ENCODE results near the gene ZNF304. TPM values are rescaled to one million over a fixed set of nuclear protein-coding genes. Genes with fewer than 3 reads are reported as not detected.
"Not testable (repeated sequence)": the region's sequence is repeated elsewhere in the genome, so short reads cannot be mapped to it uniquely, and the experiment has no call there.

The ZNF304 gene
- total RNA-seq, 1 donor from 2014 or later = 13.7 TPM

DNA sequence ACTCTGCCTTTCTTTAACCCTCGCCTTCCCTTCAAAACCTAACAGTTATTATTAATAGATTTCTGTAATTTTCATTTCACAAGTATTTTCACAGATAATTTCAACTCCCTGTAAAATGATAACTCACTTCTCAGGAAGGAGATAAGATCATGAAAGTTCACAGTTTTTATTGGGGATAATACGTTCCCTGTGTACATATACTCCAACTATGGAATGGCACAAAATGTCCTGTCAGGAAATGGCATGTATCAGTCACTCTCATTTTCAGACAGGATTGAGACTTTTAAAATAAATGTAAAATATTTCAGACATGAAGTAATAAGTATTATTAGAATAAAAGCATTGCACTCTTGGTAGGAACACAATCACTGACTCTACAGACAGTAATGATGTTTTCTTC lies 11.3 kb downstream of the ZNF304 start:
- peak overlapping the region; percentile 58 for H3K4me3 ChIP-seq (ENCODE audit: low read depth, low read length)
- no peaks in the 10 kb centered on the region for H3K27me3 ChIP-seq (ENCODE audit: control insufficient read depth, insufficient read depth, low read length)
- DNase-seq (ENCODE audit: low read depth) = no peak
- H3K36me3 ChIP-seq (ENCODE audit: control insufficient read depth, insufficient read depth, low read length) = peaks cover 6% of the 10 kb centered on the region
- FAIRE-seq = no peak
- TF ChIP-seq, protein P1, sequence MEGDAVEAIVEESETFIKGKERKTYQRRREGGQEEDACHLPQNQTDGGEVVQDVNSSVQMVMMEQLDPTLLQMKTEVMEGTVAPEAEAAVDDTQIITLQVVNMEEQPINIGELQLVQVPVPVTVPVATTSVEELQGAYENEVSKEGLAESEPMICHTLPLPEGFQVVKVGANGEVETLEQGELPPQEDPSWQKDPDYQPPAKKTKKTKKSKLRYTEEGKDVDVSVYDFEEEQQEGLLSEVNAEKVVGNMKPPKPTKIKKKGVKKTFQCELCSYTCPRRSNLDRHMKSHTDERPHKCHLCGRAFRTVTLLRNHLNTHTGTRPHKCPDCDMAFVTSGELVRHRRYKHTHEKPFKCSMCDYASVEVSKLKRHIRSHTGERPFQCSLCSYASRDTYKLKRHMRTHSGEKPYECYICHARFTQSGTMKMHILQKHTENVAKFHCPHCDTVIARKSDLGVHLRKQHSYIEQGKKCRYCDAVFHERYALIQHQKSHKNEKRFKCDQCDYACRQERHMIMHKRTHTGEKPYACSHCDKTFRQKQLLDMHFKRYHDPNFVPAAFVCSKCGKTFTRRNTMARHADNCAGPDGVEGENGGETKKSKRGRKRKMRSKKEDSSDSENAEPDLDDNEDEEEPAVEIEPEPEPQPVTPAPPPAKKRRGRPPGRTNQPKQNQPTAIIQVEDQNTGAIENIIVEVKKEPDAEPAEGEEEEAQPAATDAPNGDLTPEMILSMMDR (IDR thresholded peaks at IDR 0.05; ENCODE audit: insufficient read depth, low read length, severe bottlenecking) = no peak

- TF ChIP-seq, protein P1 (IDR thresholded peaks at IDR 0.05; ENCODE audit: insufficient read depth, low read length, severe bottlenecking) = no peak
- H3K36me3 ChIP-seq (ENCODE audit: control insufficient read depth, insufficient read depth, low read length) = peaks cover 4% of the 10 kb centered on the region
- DNase-seq (ENCODE audit: low read depth) (peak; percentile 96), FAIRE-seq (peak; percentile 97)
- H3K27me3 ChIP-seq (ENCODE audit: control insufficient read depth, insufficient read depth, low read length) = no peaks in the 10 kb centered on the region
- H3K4me3 ChIP-seq (ENCODE audit: low read depth, low read length) = peak within 1 kb of the TSS; percentile 58
Observed at GRCh38 chr19:57362997-57363687, 12.1 kb downstream of the ZNF304 start, which contains the start of the genes TRAPPC2B and ZNF547. Gene TRAPPC2B (plus strand): TSS chr19:57363551. CDS start chr19:57364834, 1,283 bp downstream. Gene ZNF547 (plus strand): TSS chr19:57363551. CDS start chr19:57368556, 5,005 bp downstream.

DNA sequence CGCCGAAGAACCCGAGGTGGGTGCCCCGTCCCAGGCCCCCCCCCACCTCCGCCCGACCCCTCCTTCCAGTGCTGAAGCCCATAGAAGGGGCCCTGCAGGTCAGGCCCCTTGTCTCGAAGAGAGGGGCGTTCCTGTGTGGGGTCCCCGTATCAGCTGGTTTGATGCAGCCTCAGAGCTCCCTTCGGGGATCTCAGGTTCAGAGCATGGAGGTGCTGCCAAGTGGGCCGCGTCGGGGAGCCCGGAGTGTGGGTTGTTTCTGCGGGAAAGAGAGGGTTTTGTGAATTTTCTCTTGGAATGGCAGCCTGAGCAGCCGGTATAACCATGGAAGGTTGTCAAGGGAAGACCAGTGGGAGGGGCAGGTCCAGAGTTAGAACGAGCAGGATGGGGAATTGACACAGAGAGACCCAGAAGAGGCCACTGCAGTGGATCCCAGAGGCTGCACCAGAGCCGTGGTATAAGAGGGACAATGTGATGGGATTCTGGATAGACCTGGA lies 12.7 kb downstream of the ZNF304 start:
- TF ChIP-seq, protein P1 (IDR thresholded peaks at IDR 0.05; ENCODE audit: insufficient read depth, low read length, severe bottlenecking) = no peak
- H3K36me3 ChIP-seq (ENCODE audit: control insufficient read depth, insufficient read depth, low read length) = peaks cover under 1% of the 10 kb centered on the region
- H3K4me3 ChIP-seq (ENCODE audit: low read depth, low read length) = peak overlapping the region; percentile 58
- no peaks in the 10 kb centered on the region for H3K27me3 ChIP-seq (ENCODE audit: control insufficient read depth, insufficient read depth, low read length)
- FAIRE-seq (no peak), DNase-seq (ENCODE audit: low read depth) (no peak)

DNA sequence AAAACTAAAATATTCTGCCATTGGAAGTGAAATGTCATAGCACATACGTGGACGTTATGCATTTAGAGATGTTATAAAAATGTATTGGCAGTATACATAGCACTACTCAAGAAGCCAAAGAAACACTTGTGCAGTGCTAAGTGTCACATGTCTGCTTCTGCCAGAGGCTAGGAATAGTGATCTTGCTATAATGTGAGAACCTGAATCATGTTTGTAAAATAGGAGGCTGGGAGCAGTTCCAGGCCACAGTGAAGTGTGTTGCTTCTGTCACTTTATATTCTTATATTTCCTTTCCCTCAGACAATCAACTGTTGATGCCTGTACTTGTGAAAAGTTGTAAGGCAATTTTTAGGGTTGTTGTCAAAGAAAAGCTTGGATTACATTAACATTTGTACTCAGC lies 15.7 kb downstream of the ZNF304 start:
- FAIRE-seq (no peak), DNase-seq (ENCODE audit: low read depth) (no peak)
- Histone ChIP-seq H3K4me3 (ENCODE audit: low read depth, low read length) (no peak overlapping the region), H3K27me3 (ENCODE audit: control insufficient read depth, insufficient read depth, low read length) (no peaks in the 10 kb centered on the region), H3K36me3 (ENCODE audit: control insufficient read depth, insufficient read depth, low read length) (no peaks in the 10 kb centered on the region)
- TF ChIP-seq, protein P1 (IDR thresholded peaks at IDR 0.05; ENCODE audit: insufficient read depth, low read length, severe bottlenecking) = no peak

DNA sequence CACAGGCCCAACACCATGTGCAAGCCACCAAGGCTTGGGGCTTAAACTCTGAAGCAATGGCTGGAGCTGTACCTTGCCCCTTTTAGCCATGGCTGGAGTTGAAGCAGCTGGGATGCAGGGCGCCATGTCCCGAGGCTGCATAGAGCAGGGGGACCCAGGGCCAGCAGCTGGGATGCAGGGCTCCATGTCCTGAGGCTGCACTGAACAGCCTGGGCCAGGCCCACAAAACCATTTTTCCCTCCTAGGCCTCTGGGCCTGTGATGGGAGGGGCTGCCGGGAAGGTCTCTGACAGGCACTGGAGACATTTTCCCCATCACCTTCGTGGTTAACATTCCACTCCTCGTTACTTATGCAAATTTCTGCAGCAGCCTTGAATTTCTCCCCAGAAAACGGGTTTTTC lies 23.1 kb downstream of the ZNF304 start:
- no peak overlapping the region for H3K4me3 ChIP-seq (ENCODE audit: low read depth, low read length)
- no peak for DNase-seq (ENCODE audit: low read depth)
- TF ChIP-seq, protein P1 (IDR thresholded peaks at IDR 0.05; ENCODE audit: insufficient read depth, low read length, severe bottlenecking) = no peak
- peaks cover 8% of the 10 kb centered on the region for H3K36me3 ChIP-seq (ENCODE audit: control insufficient read depth, insufficient read depth, low read length)
- H3K27me3 ChIP-seq (ENCODE audit: control insufficient read depth, insufficient read depth, low read length) = no peaks in the 10 kb centered on the region
- FAIRE-seq = no peak

DNA sequence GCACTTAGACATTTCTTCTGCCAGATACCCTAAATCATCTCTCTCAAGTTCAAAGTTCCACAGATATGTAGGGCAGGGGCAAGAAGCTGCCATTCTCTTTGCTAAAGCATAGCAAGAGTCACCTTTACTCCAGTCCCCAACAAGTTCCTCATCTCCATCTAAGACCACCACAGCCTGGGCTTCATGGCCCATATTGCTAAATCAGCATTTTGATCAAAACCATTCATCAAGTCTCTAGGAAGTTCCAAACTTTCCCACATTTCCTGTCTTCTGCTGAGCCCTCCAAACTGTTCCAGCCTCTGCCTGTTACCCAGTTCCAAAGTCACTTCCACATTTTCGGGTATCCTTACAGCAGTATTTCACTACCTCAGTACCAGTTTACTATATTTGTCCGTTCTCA lies 23.6 kb downstream of the ZNF304 start:
- H3K4me3 ChIP-seq (ENCODE audit: low read depth, low read length); H3K27me3 ChIP-seq (ENCODE audit: control insufficient read depth, insufficient read depth, low read length); FAIRE-seq; DNase-seq (ENCODE audit: low read depth); H3K36me3 ChIP-seq (ENCODE audit: control insufficient read depth, insufficient read depth, low read length): not testable (repeated sequence)
